Left ventricle myocardium inferior (tissue), 1 donor: Measurements from ENCODE around the gene TBC1D19. TPM values are rescaled to one million over a fixed set of nuclear protein-coding genes. Genes with fewer than 3 reads are reported as not detected.
"Not testable (repeated sequence)": the region's sequence is repeated elsewhere in the genome, so short reads cannot be mapped to it uniquely, and the experiment has no call there.

ENCODE experiments used
- DNase-seq: peaks from one replicate; pipeline ENCODE4 v3.0.0-alpha.2; 2020
- H3K27ac ChIP-seq: fragments of 200-600 bp; replicated peaks from 2 replicates; pipeline ENCODE4 v1.8.0; 2021
- H3K27me3 ChIP-seq: fragments of 200-600 bp; 2 replicates; pipeline ENCODE4 v1.8.0; 2021; ENCODE audit warnings: low read depth
- H3K36me3 ChIP-seq: fragments of 200-600 bp; 2 replicates; pipeline ENCODE4 v1.8.0; 2021
- H3K4me1 ChIP-seq: fragments of 200-600 bp; 2 replicates; pipeline ENCODE4 v1.8.0; 2021
- H3K4me3 ChIP-seq: fragments of 200-600 bp; 2 replicates; pipeline ENCODE4 v1.8.0; 2021; ENCODE audit warnings: mild to moderate bottlenecking, moderate library complexity
- H3K9me3 ChIP-seq: fragments of 200-600 bp; replicated peaks from 2 replicates; pipeline ENCODE4 v1.8.0; 2021
- CTCF ChIP-seq: fragments of 200-600 bp; IDR thresholded peaks from 2 replicates; pipeline ENCODE4 v1.8.0; 2021; ENCODE audit warnings: antibody characterized with exemption, mild to moderate bottlenecking, borderline replicate concordance
- intact Hi-C: fragments of 100-400 bp; cut with micrococcal nuclease; formaldehyde crosslinking; loops from one replicate; pipeline ENCODE4 v1.11.0; 2022
- long read RNA-seq: library from polyadenylated mRNA; unstranded; transcript quantifications from one replicate; pipeline ENCODE4 v2.0.0, GENCODE V29; 2021
- total RNA-seq: library from RNA; stranded (reverse); fragmentation: NEBNext Ultra II Directional; extraction: Animal tissue kit (Norgen Biotek cat#: 25700); gene quantifications from one replicate; pipeline ENCODE4 v1.2.1, GENCODE V29; 2021
- donor health status: DM: no; HTN: yes; CAD: no; lungs with severe emphysema.

TBC1D19 gene, protein sequence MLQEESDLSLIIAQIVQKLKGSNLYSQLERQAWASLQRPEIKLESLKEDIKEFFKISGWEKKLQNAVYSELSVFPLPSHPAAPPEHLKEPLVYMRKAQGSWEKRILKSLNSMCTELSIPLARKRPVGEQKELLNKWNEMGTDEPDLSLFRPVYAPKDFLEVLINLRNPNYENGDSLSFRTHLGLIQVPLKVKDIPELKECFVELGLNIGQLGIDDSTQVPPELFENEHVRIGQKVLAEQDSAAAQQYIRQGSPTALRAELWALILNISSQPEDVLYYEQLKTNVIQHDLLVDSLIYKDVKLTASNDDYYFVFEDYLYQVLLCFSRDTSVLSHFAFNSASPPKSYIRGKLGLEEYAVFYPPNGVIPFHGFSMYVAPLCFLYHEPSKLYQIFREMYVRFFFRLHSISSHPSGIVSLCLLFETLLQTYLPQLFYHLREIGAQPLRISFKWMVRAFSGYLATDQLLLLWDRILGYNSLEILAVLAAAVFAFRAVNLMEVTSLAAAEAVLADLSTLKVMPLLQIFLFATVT
- 8.6 TPM for total RNA-seq
- long read RNA-seq, partial matches to known transcripts = 0 of 3 reads
- long read RNA-seq, other reads (novel, unspliced or antisense) = 0 of 3 reads

DNA sequence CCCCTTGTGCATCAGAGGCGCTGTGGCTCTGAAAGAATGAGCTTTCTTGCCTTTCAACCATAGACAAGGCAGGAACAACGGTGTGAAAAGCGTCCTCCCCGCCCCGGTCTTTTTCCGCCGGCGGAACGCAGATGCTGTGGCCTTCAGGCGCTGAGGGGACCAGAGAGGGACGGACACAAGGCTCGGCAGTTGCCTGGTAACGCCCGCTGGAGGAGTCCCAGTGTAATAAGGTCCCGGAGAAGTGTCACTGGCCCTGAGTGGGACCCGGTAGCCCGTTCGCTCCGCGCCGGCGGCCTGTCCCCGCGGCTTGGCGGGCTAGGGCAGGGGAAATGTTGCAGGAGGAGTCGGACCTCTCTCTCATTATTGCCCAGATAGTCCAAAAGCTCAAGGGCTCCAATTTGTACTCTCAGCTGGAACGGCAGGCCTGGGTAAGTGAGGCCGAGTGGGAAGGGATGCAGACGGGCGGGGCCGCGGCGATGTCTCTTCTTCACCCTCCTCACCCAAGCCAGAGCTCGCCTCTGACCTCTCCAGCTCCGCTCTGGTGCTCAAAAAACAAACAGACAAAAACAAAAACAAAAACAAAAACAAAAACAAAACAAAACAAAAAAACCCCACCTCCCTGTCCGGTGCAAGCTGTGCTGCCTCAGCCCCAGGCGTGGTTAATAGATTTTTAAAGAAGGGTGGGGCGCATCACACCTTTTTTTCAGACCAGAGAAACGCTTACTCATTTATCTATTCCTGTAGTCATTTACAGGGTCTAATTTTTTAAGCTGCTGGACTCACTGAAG, at the start of gene TBC1D19:
Gene TBC1D19 (plus strand): TSS at position 220 of the 788 bp plus-strand sequence. CDS start 110 bp downstream, at position 330.
- H3K4me3 ChIP-seq = peak within 1 kb of the TSS; percentile 76
- H3K9me3 ChIP-seq = peaks cover 9% of the 10 kb centered on the region
- peaks cover 26% of the 10 kb centered on the region for H3K4me1 ChIP-seq
- no peak for TF ChIP-seq CTCF
- H3K27ac ChIP-seq = peak within 1 kb of the TSS; percentile 79
- intact Hi-C loops = no loop called here
- no peaks in the 10 kb centered on the region for H3K27me3 ChIP-seq
- H3K36me3 ChIP-seq = no peaks in the 10 kb centered on the region
- DNase-seq = peak; percentile 88

DNA sequence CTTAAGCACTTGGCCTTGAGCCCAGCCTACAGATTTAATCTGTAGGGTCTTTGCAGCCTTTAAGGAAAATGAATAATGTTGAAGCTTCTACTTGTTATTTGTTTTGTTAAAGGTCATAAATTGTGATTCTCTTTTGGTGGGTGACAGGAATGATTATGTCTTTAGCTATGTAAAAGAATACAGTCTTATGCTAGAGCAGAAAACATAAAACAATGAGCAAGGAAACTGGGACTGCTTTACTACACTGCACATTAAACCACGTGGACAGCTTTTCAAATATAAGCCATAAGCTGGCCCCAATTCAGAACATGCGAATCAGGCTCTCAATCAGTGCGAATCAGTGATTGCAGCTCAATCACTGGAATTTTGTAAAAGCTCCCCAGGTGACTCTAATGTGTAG, 40.9 kb upstream of the TBC1D19 start:
- no peak for TF ChIP-seq CTCF
- DNase-seq = no peak

DNA sequence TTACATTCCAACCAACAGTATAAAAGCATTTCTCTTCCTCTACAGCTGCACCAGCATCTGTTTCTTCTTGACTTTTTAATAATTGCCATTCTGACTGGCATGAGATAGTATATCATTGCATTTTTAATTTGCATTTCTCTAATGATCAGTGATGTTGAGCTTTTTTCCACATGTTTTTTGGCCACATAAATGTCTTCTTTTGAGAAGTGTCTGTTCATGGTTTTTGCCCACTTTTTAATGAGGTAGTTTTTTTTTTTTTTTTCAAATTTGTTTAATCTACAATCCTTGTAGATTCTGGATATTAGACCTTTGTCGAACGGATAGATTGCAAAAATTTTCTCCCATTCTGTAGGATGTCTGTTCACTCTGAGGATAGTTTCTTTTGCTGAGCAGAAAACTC, 39.5 kb upstream of the TBC1D19 start:
- intact Hi-C loops = no loop called here

More for the DNA sequence above, 40.9 kb upstream of the TBC1D19 start:
- Histone ChIP-seq H3K9me3 (peaks cover 44% of the 10 kb centered on the region), H3K4me1 (no peaks in the 10 kb centered on the region), H3K36me3 (no peaks in the 10 kb centered on the region), H3K27me3 (no peaks in the 10 kb centered on the region), H3K27ac (no peak overlapping the region), H3K4me3 (no peak overlapping the region)
- intact Hi-C loops = no loop called here

DNA sequence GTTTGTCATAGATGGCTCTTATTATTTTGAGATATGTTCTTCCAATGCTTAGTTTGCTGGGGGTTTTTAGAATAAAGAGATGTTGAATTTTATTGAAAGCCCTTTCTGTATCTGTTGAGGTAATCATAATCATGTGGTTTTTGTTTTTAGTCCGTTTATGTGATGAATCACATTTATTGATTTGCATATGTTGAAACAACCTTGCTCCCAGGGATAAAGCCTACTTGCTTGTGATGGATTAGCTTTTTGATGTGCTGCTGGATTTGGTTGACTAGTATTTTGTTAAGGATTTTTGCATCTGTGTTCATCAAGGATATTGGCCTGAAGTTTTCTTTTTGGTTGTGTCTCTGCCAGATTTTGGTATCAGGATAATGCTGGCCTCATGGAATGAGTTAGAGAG, 35.5 kb upstream of the TBC1D19 start:
- H3K4me1 ChIP-seq, intact Hi-C loops, H3K27me3 ChIP-seq, DNase-seq, H3K36me3 ChIP-seq, H3K27ac ChIP-seq, H3K4me3 ChIP-seq: not testable (repeated sequence)
- peaks cover 62% of the 10 kb centered on the region for H3K9me3 ChIP-seq

More for the DNA sequence above, 39.5 kb upstream of the TBC1D19 start:
- Histone ChIP-seq H3K4me1 (no peaks in the 10 kb centered on the region), H3K36me3 (no peaks in the 10 kb centered on the region), H3K27me3 (no peaks in the 10 kb centered on the region), H3K27ac (no peak overlapping the region), H3K4me3 (no peak overlapping the region), H3K9me3 (peaks cover 47% of the 10 kb centered on the region)
- no peak for DNase-seq
- TF ChIP-seq CTCF = no peak

DNA sequence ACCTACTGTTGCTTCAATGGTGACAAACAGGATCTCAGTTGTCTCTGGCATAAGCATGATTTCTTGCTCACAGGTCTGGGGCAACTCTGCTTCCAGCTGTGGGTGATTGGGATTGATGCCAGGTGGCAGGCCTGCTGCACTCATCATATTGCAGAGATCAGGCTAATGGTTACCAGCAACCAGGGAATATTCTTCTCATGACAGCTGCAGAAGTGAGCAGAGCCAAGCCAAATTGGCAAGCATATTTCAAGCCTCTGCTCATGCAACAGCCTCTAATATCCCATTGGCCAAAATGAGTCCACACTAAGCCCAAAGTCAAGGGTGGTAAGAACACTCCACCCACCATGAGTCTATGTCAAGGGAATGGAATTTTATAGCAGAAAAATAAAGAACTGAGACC, 26.7 kb upstream of the TBC1D19 start:
- Histone ChIP-seq H3K36me3 (no peaks in the 10 kb centered on the region), H3K4me1 (no peaks in the 10 kb centered on the region), H3K27me3 (peaks cover 9% of the 10 kb centered on the region), H3K4me3 (no peak overlapping the region), H3K9me3 (peaks cover 44% of the 10 kb centered on the region), H3K27ac (no peak overlapping the region)
- TF ChIP-seq CTCF = no peak
- DNase-seq = no peak
- intact Hi-C loops = no loop called here
